NCI-H345 (cell line): ENCODE measurements around the gene QKI.
"Not testable (repeated sequence)": the region's sequence is repeated elsewhere in the genome, so short reads cannot be mapped to it uniquely, and the experiment has no call there.

Experiments
- DNase-seq: peaks from one replicate; lab custom pipeline; 2025; lab: John Stamatoyannopoulos, UW

The QKI gene

DNA sequence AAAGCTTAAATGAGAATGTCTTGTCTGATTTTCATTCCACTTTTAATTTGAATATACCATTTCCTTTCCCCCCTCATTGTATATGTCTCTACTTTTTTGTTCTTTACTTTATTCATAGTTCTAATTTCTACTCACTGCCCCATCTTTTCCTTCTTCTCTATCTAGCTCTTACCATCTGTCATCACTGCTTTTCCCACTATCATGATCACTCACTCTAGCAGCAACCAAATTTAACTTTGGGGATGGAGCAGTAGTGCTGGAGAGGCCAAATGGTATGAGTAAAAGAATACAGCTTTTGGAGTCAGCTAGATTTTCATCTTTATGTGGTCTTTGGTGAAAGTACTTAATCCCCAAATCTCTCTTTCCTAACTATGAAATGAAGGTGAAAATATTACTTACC is 25.5 kb downstream of the QKI start:
- DNase-seq, result no peak

DNA sequence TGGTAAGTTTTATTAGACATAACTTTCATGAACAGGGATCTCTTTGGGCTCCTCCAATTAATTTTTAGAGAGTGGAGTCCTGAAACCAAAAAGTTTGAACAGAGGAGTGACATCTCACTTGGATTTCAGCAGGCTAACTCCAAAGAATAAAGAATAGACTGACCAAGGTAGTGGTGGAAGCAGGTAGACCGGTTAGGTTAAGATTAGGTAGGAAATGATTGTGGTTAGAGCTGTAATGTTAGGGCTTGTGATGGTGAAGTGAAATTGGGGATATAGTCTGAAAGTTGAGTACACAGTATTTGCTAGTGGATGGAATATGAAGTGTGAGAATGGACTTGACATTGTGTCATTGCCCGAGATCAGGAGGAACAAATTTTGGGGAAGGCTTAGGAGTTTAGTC is 27.8 kb downstream of the QKI start:
- DNase-seq, result no peak

GRCh38 chr6:163444077-163444476 is 29.6 kb downstream of the QKI start:
- DNase-seq, result no peak

GRCh38 chr6:163446549-163446948 is 32.0 kb downstream of the QKI start:
- no peak for DNase-seq

DNA sequence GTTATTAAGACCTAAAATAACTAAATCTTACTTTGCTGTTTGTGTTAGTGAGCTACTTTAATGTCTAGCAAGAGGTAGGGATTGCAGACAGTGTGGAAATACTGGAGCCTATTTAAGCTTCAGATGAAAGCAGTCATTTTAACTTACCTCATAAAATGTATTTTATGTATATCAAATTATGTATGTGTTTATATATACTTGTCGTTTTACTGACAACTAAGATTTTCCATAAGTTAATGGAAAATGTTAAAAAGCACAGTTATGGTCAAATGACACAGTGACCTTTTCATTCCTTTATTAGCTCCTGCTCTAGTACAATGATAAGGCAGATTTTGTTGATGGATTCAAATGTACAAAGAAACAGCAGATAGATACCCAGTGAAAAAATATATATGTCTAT is 34.6 kb downstream of the QKI start:
- no peak for DNase-seq

DNA sequence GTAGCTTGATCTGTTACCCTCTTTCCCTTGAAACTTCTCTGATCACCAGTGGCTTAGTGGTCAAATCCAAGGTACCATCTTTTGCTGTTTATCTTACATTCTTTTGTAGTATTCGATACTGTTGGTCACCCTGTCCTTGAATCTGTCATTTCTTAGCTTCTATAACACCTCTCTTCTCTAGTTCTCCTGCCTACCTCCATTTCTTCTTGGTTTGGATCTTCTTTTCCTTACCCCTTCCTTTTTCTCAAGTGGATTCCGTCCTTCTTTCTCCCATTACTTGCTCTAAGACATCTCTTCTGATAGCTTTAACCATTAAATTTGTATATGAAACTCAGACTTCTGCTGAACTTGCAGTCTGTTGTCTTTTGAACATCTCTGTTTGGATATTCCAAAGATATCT is 39.9 kb downstream of the QKI start:
- DNase-seq, result no peak

GRCh38 chr6:163455552-163455951 is 41.0 kb downstream of the QKI start:
- no peak for DNase-seq

DNA sequence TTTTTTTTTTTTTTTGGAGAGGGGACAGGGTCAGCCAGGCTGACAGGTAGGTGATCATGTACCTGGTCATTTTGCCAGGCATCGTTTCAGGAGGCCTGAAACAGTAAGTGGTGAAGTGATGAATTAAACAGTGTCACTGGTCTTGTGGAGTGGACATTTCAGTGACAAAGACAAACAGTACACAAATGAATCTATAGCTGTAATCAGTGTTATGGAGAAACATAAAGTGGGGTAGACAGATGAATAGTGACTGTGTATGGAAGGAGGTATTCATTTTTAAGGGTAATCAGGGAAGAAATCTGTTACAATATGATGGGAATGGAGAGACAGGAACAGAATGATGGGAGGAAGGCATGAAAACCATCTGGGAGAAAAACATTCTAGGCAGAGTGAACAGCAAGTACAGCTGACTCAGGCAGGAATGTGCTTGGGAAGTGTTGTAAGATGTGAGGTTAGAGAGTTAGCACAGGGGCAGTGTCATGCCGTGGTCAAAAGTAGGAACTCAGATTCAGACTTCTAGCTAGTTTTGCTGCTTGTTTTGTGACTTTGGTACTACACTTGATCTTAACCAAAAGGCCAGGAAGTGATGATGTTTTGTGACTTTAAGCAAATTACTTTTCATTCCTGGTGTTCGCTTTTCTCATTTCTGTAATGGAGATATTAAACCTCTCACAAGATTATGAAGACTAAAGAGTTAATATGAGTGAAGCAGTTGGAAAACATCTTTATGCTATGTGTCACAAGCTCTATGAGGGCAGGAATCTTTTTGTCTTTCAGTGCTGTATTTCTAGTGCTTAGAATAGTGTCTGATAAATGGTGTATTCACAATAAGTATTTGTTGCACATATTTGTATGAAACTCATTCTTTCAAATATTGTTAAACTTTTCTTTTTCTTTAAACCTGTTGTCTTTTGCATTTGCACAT is 43.4 kb downstream of the QKI start:
- DNase-seq, result no peak

DNA sequence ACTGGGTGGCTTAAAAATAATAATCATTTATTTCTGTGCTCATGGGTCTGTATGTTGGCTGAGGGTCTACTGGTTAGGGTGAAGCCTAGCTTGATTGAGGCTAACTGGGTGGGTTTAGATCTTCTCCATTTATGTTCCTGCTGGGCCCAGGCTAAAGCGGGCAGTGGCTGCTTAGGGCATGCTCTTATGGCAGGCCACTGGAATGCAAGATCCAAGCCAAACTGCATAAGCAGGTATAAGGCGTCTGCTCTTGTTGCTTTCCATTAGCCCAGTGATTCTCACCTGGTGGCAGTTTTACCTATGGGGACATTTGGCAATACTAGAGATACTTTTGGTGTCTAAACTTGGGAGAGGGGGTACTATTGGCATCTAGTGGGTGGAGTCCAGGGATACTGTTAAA is 44.5 kb downstream of the QKI start:
- DNase-seq, result no peak

DNA sequence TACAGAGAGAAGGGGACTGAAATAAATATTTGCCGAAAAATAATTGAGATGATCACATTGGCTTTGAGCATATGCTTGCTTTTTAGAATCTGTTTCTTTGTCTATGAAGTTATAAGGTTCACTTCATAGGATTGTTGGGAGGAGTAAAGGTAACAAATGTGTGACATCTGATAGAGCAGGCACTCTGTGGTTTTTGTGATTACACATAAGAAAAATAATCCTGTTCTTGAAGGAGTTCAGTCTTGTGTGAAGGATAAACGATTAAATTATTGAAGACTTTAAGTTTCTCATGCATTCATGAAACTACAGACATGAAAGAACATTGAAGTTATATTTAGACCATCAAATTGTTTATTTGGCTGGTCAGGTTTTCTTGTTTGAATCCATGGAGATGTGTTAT is 45.0 kb downstream of the QKI start:
- DNase-seq, result no peak

- no peak for DNase-seq
These were observed 45.8 kb downstream of the QKI start for GRCh38 chr6:163460307-163460782.

GRCh38 chr6:163461696-163462095 is 47.2 kb downstream of the QKI start:
- DNase-seq, result no peak

- DNase-seq, result no peak
These were observed 48.7 kb downstream of the QKI start for GRCh38 chr6:163463180-163463579.

GRCh38 chr6:163463795-163464194 is 49.3 kb downstream of the QKI start:
- DNase-seq, result no peak

DNA sequence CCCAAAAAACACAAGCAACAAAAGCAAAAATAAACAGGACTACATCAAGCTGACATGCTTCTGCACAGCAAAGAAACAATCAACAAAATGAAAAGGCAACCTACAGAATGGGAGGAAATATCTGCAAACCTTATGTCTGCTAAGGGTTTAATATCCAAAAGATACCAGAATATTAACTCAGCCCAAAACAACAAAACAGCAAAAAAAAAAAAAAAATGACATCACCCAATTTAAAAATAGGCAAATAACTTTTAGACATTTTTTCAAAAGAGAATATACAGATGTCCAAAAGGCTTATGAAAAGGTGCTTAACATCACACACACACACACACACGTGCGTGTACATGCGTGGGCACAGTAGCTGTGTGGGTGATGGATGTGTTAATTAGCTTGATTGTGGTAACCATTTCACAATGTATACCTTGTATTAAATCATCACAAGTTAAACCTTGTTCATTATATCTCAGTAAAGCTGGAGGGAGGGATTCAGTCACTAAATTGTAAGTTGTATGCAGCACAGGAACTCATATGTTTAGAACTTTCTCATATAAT is 52.4 kb downstream of the QKI start:
- no peak for DNase-seq

GRCh38 chr6:163468738-163469137 is 54.2 kb downstream of the QKI start:
- no peak for DNase-seq

DNA sequence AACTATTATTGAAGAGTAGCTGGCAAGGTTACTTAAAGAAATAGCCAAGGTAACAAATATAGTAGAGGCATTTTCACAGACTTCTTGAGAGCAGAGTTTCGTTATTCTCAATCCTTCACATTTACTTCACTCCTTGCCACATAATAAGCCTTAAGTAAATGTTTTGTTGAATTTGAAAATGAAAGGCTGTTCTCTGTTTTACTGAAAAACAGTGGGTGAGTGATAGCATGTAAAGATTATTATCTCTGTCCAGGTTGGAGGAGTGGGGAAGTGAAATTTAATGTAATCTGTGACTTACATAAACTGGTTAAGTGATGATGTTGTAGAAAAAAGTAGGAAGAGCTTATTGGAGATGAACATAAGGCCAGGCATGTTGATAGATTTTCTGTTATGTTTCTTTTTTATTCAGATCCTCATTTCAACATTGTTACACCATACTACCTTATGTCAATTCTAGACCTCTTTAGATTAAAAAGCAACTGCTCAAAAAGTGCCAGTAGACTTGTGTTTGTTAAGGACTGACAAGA is 55.0 kb downstream of the QKI start:
- no peak for DNase-seq

DNA sequence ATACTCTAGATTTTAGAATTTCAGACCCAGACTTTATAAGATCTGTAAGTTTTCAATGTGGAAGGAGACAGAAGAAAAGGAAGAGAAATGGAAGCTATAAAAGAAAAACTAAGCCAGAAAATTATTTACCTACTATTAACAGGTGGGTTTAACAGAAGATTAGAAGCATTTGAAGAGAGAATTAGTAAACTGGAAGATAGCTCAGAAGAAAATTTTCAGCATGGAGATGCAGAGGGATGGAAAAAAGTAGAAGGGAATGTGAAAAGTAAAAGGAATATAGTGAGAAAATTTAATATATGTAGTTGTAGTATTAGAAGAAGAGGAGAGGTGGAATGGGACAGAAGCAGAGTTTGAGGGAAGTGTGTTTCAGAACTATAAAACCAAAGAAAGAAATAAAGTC is 56.1 kb downstream of the QKI start:
- DNase-seq, result no peak

GRCh38 chr6:163474581-163474980 is 60.1 kb downstream of the QKI start:
- no peak for DNase-seq

DNA sequence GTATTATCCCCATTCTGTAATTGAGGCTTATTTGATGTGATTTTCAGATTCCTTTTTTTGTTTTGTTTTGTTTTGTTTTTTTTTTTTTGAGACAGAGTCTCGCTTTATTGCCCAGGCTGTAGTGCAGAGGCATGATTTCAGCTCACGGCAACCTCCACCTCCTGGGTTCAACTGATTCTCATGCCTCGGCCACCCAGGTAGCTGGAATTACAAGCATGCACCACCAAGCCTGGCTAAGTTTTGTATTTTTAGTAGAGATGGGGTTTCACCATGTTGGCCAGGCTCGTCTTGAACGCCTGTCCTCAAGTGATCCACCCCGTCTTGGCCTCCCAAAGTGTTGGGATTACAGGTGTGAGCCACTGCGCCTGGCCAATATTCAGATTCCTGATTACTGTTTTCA is 62.4 kb downstream of the QKI start:
- DNase-seq, result not testable (repeated sequence)

- DNase-seq, result no peak
These were observed 68.6 kb downstream of the QKI start for GRCh38 chr6:163483107-163483506.

GRCh38 chr6:163485388-163485851 is 70.9 kb downstream of the QKI start:
- DNase-seq, result no peak

GRCh38 chr6:163486821-163487220 is 72.3 kb downstream of the QKI start:
- DNase-seq, result no peak
